Activated T-cell treated with anti-CD3 and anti-CD28 coated beads for 1 hour (primary cell): ENCODE measurements around the gene DUS3L.
"Not testable (repeated sequence)": the region's sequence is repeated elsewhere in the genome, so short reads cannot be mapped to it uniquely, and the experiment has no call there.

ENCODE experiments used
- DNase-seq: peaks from one replicate; pipeline ENCODE4 v3.0.0-alpha.2; 2020; ENCODE audit warnings: low read depth

DUS3L gene

DNA sequence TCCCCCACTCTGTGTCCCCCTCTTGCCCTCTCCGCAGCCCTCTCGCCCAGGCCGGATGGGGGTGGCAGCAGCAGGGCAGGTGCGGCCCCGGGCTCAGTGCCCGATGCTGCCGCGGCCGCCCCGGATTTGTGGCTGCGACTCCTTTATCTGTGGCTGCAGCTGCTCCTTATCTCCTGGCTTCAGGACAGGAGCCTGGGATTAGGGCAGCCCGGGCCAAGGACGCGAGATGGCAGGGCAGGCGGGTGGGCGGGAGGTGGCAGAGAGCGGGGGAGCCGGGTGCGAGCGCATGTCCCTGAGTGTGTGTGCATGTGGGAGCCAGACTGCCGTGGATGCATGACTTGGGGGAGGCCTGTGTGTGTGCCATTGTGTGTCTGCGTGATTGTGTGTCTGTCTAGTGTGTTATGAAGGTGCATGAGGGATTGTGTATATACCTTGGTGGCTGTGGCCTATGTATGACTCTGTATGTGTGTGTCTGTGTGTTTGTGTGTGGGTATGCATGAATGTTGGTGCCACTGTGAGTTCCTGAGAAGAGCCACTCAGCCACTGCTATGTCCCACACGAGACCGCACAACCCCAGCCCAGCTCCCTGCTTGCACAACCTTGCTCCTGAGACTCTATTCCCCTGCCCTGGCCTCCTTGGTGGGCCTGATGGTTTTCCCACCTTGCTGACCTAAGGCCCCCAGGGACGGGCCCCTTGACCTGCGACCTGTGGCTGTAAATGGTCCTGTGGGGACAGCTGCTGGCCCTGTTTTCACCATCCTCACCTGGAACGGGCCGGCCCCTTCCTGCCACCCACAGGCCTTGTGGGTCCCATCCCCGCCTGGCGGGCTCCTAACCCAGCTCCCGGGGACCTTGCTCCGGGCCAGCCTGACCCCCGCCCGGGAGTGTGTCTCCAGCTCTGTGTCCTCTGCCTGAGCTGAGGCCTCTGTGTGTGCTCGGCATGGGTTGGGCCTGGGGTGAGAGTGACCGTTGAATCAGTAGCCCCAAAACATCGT, 8.6 kb upstream of the DUS3L start:
- no peak for DNase-seq

DNA sequence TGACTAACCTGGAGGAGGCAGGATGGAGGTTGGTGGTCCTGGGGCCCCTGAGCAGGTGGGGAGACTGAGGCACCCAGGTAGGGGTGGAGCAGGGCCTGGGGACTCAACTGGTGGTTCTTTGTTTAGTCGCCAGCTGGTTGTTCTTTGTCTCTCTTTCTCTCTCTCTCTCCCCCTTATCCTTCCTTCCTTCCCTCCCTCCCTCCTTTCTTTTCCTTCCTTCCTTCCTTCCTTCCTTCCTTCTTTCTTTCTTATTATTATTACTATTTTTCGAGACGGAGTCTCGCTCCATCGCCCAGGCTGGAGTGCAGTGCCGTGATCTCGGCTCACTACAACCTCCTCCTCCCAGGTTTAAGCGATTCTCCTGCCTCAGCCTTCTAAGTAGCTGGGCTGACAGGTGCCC, 7.3 kb upstream of the DUS3L start:
- no peak for DNase-seq

DNA sequence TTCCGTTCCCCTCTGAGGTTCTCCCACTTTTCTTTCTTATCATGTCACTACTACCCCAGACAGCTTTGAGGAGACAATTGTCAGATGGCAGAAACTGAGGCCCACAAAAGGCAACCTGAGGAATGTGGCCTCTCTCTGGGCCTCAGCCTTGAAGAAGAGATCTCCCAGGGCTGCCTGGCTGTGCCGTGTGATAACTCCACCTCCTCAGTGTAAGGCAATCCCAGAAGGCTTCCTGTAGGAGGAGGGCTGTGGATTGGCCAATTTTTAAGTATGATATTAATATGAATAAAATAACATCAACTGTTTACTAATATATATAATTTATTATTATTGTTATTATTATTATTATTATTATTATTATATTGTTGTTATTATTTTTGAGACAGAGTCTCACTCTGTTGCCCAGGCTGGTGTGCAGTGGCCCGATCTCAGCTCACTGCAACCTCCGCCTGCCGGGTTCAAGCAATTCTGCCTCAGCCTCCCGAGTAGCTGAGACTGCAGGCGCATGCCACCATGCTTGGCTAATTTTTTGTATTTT, 4.5 kb upstream of the DUS3L start:
- no peak for DNase-seq

DNA sequence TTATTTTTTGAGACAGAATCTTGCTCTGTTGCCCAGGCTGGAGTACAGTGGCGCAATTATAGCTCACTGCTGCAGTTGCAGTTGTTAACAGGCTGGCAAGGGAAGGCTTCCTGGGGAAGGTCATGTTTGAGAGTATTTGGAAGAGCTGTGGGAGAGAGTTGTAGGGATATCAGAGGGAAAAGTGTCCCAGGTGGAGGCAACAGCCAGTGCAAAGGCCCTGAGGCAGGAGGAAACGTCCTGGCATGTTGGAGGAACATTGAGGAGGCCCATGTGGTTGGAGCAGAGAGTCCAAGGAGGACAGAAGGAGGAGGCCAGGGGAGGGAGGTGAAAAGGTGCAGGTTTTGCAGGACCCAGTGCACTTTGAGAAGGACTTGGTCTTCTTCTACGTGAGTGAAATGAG, 2.2 kb upstream of the DUS3L start:
- no peak for DNase-seq

DNA sequence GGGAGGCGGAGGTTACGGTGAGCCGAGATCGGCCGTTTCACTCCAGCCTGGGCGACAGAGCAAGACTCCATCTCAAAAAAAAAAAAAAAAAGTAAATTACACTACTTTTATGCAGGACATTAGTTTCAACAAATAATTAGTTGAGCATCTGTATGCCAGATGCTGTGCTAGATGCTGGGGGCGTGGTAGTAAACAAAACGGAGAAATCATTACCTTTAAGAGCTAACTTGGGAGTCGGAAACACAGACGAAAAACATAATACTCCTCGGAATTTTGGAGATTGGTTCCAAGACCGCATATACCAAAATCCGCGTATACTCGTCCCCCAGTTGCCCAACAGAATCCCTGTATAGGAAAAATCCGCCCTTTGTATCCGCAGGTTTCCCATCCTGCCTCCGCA, 1.3 kb upstream of the DUS3L start:
- no peak for DNase-seq

DNA sequence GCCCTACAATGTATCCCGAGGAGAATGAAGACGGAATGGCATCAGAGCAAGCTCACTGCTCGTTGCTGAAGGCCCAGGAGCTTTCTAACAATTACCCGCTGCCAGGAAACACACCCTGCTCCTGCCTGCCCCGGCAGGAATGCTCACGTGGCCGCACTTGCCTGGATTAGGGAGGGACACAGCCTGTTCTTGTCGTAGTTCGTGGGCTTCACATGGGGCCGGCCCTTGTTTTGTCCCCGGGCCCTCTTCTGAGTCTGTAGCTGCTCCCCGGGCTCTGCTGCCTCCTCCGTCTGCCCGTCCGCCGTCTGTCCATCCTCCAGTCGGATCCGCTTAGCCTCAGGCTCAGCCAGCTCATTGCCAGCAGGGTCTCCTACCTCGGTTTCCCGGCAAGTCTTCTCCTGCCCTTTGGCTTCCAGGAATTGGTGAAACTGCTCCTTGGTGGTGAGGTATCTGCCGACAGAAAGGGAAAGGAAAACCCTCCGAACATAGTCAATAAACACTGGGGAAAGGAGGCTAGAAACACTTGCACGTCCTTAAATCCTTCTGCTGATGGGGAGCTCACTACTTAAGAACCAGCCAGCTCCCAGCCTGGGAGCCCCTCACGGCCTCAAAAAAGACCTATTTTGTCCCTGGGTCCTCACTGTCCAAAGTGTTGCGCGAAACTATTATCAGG, 941 bp downstream of the DUS3L start:
- no peak for DNase-seq

DNA sequence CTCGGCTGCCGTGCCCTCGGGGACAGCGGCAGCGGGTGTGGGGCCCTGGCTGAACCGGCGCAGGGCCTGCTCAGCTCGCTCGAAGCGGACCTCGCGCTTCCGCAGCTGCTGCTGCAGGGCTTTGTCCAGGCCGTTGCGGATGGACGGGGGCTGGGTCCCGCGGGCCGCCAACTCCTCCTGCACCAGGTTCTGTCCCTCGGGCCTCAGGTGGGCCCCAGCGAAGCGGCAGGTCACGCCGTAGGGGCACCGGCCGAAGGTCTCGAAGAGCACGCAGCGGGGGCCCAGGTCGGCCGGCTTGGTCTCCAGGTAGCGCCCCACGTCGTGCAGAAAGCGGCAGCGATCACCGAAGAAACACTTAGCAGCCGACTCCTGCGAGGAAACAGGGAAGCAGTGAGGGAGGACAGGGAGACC, 1.6 kb downstream of the DUS3L start:
- no peak for DNase-seq

DNA sequence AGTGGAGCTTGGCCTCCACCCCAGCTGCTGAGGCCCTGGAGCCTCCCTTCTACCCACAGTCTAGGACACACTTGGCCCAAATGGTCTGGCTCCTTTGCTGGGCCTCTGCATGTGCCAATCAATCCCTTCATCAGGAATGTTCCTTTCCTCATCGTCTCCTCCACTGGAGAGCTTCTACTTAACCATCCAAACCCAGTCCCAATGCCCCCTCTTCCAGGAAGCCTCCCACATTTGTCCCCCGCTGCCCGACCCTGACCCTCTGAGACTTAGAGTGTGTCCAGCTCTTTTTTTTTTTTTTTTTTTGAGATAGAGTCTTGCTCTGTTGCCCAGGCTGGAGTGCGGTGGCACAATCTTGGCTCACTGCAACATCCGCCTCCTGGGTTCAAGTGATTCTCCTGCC, 2.5 kb downstream of the DUS3L start:
- no peak for DNase-seq

DNA sequence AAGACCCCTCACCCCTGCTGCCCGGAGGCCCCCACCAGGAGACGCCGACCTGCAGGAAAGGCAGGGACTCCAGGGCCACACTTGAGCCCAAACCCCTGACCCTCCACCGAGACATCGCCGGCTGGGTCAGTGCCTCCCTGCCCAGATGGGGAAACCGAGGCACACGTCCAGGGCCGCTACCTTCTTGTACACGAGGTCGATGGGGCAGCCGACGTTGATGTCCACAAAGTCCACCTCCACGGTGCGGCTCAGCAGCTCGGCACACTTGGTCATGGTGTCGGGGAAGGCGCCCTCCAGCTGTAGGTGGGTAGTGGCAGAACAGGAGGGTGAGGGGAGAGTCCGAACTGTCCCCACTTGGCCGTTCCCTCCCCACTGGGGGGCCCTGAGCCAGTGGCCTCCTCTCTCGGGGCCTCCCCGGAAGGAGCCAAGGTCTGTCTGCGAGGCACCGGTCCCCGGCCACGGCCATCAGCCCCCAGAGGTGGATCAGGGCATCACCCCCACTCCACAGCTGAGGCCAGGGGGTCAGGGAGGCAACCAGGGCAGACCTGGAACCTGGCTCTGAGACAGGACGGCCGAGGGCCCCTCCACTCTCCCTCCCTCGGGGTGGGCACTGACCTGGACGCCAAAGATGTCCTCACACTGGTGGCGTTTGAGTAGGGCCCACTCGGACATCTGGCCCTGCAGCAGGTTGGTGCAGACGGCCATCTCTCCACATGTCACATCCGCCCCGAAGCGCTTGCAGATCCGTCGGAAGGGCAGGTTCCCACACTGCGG, 3.4 kb downstream of the DUS3L start:
- no peak for DNase-seq

DNA sequence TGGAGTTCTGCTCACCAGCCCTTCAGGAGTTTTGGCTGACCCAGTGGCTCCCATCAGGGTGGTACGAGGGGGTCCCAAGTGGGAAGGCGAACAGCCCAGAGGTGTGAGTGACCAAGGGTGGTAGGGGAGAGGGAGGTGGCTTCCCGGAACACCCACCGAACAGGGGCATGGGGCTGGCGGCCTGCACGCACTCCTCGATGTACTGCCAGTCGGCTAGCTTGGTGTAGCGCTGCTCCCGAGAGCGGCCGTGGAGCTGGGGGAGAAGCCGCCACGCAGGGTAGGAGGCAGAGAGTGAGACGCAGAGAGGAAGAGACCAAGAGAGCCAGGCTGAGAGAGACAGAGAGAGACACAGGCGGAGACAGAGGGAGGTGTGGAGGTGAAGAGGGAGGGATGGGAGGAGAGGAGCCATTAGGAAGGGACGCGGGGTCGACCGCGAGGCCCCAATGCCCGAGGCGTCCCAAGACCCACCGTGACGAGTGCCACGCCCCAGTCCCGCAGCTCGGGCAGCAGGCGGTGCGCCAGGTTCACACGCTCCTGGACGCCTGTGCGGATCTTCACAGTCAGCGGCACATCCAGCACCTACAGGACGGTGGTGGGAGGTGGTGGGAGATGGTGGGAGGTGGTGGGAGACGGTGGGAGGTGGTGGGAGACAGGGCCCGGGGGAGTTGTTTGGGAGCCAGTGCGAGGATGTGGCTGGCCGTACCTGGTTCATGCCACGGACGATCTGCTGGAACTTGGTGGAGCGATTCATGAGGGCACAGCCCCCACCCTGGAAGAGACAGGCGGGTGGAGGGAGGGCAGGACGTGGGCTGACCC, 4.2 kb downstream of the DUS3L start:
- no peak for DNase-seq

DNA sequence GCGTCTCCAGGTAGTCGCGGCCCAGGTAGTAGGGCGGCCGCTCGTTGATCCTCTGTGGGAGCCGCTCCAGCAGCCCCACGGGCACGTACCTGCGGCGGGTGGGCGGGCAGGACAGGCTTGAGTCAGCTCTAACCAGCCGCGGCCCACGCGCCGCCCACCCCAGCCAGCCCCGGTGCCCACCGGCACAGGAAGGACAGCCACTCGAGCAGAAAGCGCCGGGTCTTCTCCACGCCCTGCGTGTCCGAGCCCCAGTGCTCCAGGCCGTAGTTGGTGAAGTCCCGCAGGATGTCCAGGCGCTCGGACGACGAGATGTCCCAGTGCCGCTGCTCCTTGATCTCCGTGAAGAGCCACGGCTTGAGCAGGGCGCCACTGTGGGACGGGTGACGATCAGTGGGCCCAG, 5.5 kb downstream of the DUS3L start:
- DNase-seq: no peak

DNA sequence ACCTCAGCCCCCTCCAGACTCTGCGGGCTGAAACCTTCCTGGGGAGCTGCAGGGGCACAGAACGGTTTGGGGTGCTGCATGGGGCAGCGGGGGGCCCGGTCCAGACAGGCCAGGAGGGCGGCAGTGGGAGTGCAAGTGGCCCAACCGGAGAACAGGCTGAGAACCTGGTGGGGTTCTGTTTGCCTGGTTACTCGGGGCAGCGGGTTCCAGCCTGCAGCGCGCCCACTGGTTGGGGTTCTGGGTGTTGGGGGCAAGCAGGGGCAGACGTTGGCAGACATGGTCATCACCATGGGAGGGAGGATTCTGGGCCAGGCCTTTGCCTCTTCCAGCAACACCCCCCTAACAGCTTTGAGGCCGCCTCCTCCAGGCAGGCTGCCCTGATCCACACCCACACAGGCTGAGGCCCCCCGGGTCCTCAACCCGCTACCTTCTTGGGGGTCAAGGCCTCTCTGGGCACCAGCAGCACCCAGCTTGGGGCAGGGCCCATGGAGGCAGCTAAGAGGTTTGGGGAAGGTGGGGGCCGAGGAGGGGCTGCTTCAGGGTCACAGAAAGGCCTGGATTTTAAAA, 6.3 kb downstream of the DUS3L start, which contains the start of gene PRR22:
TSS of gene PRR22 (minus strand) at position 166 of the 567 bp plus-strand sequence. CDS start at position 80, 86 bp downstream.
- DNase-seq: no peak

DNA sequence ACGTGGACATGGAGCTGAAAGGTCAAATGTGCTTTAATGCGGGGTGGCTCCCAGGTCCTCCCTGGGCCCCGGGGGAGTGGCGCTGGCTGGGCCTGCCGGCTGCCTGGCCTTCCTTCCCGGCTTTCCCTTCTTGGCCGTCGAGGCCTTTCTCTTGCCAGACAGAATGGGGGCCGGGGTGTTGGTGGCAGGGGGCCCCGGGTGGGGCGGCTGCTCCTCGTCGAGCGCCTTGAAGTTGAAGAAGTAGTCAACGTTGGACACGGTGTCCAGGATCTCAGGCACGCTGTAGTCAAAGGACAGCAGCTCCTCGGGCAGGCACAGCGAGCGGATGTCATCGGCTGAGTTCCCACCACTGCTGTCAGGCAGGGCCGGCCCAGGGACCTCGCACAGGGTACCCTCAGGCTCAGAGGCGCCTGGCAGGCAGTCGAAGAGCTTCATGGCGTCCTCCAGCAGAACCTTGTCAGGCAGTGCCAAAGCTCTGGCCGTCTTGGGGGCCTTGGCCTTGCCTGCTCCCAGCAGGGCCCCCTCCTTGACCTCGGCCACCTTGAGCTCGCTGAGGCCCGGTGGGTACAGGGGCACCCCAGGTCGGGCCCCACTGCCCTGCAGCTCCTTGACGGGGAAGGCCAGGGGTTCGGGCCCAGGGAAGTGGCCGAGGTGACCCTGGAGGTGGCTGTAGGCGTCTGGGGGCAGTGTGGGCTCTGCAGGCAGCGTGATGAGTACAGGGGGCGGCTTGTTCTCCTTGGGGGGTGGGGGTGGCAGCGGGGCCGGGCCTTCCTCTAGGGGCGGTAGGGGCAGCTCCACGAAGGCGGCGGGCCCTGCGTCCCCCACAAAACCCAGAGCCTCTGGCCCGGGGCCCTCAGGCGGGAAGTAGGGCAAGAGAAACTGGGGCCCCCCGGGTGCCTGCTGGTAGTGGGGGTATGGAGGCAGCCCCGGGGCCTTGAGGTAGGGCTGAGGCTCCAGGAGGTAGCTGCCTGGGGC, 7.7 kb downstream of the DUS3L start:
- no peak for DNase-seq

DNA sequence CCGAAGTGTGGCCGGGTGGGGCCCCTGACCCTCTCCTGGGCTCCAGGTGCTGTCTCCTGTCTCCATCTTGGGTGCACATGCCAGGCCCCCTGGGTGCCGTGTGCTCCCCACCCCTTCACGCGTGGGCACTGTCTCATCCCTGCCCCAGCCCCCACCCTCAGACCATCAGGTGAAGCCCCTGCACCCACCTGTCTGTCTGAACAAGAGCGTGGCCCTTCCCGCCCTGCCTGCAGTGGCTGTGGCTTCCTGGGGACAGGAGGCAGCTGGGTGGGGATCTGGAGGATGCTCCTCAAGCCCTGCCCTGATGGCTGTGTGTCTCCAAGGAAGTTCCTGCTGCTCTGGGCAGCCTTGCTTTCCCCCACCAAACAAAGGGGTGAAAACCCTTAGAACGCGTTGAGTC, 8.6 kb downstream of the DUS3L start:
- DNase-seq: no peak

DNA sequence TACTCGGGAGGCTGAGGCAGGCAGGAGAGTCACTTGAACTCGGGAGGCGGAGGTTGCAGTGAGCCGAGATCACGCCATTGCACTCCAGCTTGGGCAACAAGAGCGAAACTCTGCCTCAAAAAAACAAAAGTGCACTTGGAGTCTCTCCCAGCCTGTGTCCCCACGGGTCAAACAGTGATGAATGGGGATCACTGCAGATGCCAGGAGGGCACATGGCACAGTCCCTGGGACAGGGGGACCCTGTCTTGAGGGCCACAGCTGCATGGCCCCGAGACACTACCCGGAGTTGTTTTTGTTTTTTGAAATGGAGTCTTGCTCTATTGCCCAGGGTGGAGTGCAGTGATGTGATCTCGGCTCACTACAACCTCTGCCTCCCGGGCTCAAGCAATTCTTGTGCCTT, 10.0 kb downstream of the DUS3L start:
- DNase-seq: not testable (repeated sequence)

DNA sequence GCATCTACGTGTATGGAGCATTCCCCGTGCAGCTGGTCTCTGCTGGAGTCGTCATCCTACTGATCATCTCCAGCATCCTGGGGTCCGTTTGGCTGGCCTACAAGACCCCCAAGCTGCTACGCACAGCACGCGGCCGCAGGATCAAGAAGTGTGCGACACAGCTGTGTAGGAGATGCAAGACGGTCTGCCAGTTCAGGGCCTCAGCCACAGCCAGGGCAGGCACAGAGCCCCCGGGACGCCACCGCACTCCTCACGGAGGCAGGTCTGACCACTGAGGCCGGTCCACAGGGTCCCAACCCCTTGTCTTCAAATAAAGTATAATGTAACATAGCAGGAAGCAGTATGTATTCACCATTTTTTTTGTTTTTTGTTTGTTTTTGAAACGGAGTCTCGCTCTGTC, 12.6 kb downstream of the DUS3L start:
- no peak for DNase-seq

DNA sequence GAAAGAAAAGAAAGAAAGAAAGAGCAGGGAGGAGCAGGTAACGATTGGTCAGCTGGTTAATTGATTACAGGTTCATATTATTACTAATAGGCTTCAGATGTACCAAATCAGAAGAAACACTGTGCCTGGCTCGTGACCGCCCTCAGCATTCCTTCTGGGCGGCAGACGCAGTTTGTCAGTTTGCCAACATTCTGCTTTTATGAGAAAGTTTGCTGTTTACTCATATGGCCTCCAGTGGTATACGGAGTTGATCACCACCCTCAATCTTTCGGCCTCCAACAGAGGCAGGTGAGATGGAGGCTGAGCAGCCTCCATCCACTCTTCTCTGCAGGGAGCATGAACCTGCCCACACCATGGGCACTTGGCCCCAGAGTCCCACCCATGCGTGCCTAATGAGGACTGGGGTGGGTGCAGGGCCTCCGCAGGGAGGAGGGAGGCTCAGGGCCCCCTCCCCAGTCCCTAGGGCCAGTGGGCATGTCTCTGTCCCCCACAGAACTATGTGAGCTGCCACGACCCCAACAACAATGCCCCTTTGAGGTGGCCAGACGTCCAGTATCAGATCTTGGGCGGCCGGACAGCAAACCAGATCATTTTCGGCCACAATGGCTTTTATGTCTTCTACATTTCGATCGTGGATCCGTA, 15.2 kb downstream of the DUS3L start:
- DNase-seq: no peak

DNA sequence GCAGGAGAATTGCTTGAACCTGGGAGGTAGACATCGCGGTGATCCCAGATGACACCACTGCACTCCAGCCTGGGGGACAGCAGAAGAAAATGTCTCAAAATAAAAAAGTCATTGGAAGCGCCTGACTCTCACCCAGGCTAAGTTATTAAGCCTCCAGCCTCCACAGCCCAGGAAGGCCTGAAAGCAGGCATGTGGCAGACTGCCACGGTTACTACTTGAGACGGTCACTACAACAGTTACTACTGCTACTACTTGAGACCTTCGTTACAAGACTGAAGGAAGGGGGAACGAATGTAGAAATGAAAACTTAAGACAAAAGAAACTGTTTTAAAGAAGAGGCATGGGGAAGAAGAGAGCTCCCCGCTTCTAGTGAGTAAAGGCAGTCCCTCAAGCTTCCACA, 16.0 kb downstream of the DUS3L start:
- DNase-seq: no peak

DNA sequence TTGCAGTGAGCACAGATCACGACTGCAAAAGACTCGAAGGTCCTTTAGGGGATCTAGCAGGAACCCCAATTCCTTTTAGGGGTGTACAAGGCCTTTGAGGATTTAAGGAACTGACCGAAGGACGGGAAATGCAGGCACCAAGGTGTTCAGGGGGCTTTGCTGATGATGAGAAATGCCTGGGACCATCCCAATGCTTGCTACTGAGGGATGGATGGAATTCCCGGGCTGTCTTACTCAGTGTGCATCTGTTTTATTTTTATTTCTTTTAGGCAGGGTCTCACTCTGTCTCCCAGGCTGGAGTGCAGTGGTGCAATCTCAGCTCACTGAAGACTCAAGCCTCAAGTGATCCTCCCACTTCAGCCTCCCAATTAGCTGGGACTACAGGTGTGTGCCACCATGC, 17.7 kb downstream of the DUS3L start:
- DNase-seq: no peak
